ENCODE data around the gene RAB34.

Gene RAB34, protein sequence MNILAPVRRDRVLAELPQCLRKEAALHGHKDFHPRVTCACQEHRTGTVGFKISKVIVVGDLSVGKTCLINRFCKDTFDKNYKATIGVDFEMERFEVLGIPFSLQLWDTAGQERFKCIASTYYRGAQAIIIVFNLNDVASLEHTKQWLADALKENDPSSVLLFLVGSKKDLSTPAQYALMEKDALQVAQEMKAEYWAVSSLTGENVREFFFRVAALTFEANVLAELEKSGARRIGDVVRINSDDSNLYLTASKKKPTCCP

DNA sequence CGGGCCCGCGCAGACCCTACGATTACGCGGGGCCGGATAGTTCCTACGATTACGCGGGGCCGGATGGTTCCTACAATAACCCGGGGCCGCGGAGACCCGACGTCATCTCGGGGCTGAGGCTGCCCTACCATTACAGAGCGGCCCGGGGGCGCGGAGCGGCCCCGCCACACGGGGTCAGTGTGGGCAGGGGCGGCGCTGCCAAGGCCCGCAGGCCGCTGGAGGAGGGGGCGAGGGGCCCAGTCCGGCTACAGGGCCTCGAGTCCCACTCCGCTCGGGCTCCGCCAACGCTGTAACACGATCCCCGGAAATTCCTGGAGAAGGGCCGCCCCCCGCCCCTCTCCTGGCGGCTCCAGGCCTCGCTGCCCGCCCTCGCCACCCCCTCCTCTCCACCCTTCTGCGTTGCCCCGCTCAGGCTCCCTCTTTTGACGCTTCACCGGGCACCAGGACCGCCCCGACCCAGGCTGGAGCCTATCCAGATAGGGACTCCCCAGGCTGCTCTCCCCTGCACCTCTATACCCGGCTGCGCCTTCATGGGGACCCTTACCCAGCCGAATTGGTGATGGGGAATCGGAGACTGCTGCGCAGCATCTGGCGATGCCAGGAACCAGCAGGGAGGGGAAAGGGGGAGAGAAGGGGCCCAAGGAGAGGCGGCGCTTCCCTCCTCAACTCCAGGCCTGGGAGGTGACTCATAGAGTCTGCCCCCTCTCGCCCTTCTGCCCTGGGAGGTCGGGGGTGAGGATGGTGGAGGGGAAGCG is at the start of gene RAB34:
Gene RAB34 (minus strand): TSS at position 291 of the 755 bp plus-strand sequence. CDS start 602 bp downstream, outside the sequence.
- DNase-seq = peak; percentile 35

DNA sequence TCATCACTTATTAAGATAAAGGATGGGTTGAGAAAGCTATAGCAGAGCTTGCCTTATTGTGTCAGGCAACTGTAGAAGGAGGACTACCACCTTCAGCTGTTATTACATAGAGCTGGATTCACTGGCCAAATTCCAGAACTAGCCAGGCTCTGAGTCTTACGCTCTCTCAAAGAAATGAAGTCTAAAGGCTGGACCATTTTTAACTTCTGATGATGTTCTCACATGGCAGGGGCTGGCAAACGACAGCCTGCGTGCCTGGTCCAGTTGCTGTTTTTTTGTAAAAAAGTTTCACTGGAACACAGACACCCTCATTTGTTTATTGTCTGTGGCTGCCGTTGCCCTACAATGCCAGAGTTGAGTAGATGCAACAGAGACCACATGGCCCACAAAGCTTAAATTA is 47.4 kb upstream of the RAB34 start:
- no peak for DNase-seq

DNA sequence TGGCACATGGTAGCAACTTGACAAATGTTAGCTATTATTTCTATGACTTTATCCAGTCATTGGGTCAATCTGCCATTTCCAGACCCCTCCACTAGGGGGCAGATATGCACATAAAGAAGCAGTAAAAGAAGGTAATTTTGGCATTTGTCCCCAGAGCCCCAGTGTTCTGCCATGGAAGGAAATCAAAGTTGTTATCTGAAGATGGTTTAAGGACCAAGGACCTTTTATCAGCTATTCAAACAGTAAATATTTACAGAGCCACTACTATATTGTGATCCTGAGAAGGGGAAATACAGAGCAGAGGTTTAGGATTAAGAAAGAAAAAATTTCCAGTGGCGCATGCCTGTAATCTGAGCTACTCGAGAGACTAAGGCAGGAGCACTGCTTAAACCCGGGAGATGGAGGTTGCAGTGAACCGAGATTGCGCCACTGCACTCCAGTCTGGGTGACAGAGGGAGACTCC is 46.2 kb upstream of the RAB34 start:
- DNase-seq = peak; percentile 70

GRCh38 chr17:28763137-28763799 is 45.6 kb upstream of the RAB34 start:
- no peak for DNase-seq

DNA sequence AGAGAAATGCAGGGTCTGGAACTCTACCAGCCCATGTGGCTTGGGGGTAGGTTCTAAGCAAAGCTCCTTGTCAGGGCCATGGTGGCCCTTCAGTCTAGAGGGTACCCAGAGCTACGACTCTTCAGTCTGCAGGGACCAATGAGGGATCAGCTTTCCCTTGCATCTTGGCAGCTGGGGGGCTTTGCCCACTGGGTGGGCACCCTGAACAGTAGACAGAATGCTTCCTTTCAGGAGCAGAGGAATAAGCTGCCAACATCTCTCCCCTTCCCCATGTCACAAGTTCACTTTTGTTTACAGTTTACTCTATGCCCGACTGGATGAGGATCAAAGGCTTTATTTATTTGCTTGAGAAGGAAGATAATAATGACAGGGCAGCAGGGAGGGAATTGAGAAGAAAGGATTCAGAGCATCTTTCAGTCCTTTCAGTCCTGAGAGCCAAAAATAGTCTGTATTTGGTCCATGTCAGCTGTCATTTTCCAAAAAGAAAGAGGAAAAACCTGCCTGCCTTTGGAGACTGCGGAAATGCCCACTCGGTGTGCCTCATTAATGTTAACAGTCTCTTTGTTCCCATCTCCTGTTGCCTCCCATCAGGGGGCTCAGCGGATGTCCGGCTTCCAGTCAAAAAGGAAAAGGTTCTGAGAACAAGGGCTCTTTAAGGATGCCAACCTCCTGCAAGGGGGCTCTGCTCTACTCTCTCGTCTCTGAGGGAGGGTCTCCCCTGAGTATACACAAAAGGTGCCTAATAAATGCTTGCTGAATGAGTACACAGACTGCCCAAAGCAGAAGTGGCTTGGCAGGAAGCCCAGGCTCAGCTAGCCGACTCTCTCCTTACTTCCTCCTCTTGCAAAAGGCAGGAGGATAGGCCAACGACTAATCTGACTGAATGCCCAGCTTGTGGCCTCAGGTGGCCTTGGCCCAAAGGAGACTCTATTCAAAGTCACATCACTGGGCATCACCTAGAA is 43.2 kb upstream of the RAB34 start:
- DNase-seq = no peak

- no peak for DNase-seq
These were observed 41.7 kb upstream of the RAB34 start for GRCh38 chr17:28759256-28759865.

GRCh38 chr17:28758411-28759121 is 40.9 kb upstream of the RAB34 start:
- DNase-seq = no peak

- DNase-seq = no peak
These were observed 38.6 kb upstream of the RAB34 start for GRCh38 chr17:28756049-28756804.

GRCh38 chr17:28755486-28755885 is 37.8 kb upstream of the RAB34 start:
- no peak for DNase-seq

DNA sequence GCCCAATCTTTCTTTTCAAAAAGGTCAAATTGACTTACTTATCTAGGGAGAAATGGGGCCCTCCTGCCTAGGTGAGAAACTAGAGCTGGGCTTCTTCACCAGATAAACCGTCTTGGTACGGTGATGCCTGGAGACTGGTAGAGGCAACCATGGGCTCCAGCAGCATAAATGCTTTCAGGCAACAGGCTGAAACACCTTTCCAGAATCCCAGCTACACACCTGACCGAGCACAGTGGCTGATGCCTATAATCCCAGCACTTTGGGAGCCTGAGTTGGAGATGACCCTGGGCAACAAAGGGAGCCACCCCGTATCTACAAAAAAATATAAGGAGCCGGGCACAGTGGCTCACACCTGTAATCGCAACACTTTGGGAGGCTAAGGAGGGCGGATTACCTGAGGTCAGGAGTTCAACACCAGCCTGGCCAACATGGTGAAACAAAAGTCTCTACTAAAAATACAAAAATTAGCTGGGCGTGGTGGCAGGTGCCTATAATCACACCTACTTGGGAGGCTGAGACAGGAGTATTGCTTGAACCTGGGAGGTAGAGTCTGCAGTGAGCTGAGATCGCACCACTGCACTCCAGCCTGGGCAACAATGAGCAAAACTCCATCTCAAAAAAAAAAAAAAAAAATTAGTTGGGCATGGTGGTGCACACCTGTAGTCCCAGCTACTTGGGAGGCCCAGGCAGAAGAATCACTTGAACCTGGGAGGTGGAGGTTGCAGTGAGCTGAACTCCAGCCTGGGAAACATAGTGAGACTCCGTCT is 34.1 kb upstream of the RAB34 start:
- peak; percentile 9 for DNase-seq

DNA sequence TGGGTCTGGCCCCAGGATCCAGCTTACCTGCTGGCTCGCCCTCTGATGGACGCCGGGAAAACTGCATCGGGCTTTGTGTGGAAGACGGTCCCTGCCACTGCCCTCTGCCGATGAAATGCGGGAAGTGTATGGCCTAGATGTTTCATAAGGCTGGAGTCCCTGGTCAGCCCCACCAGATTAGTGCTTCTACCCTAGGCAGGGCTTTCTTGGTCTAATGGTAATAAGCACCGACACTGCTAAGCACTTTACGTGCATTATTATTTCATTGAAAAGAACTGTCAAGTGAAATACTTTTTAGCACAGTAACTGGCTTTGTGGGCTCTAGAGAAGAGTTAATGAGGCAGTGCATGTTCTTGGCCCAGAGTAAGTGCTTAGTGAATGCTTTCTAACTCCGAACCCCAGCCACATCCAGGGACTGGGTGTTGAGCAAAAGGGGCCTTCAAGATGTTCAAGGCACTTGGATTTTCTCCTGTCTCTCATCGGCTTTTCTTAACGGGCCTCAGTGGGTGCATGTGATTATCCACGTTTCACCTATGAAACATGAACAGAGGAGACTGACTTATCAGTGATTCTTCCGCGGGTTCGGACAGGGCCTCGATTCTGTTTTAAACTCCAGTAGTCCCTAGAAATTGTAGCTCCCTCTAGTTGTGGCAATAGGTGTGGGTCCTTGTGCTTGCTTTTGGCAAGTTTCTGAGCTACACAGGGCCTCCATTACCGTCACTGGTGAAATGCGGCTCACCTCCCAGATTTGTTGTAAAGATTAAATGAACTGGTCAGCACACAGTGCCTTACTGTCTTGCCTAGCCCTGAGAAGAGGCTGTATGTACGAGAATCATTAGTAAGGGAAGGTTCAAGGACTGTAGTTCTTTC is 32.7 kb upstream of the RAB34 start:
- DNase-seq = peak; percentile 88

GRCh38 chr17:28749516-28750177 is 32.0 kb upstream of the RAB34 start:
- DNase-seq = no peak

- peak; percentile 21 for DNase-seq
These were observed 31.3 kb upstream of the RAB34 start for GRCh38 chr17:28748852-28749515.

- DNase-seq = peak; percentile 16
These were observed 30.4 kb upstream of the RAB34 start for GRCh38 chr17:28747801-28748750.

GRCh38 chr17:28747051-28747691 is 29.5 kb upstream of the RAB34 start:
- peak; percentile 20 for DNase-seq

- DNase-seq = no peak
These were observed 29.0 kb upstream of the RAB34 start for GRCh38 chr17:28746611-28747050.
